Activated T-helper 1 cell treated with anti-CD3 and anti-CD28 coated beads, Interleukin-12 subunit alpha, Interleukin-12 subunit beta, Interleukin-2, Interleukin-4 antibody, amounts not matched to agents 30 ng/mL and 10 ng/mL and 1 ng/mL, durations not matched to agents 14 hours and 24 hours and 36 hours (primary cell): Measurements from ENCODE around the gene DNAH7. TPM values are rescaled to one million over a fixed set of nuclear protein-coding genes. Genes with fewer than 3 reads are reported as not detected.

Source experiments
- DNase-seq: peaks from one replicate; pipeline ENCODE4 v3.0.0; 2021; ENCODE audit warnings: low spot score
- H3K27ac Mint-ChIP-seq: one replicate; pipeline ENCODE4 v1.8.0; 2021; ENCODE audit warnings: mild to moderate bottlenecking, mixed read lengths
- H3K27me3 Mint-ChIP-seq: one replicate; pipeline ENCODE4 v1.8.0; 2022; ENCODE audit warnings: mild to moderate bottlenecking, moderate library complexity, mixed read lengths; ENCODE audit not compliant: insufficient read depth
- H3K36me3 Mint-ChIP-seq: one replicate; pipeline ENCODE4 v1.8.0; 2021; ENCODE audit warnings: low read depth, mixed read lengths
- H3K4me1 Mint-ChIP-seq: one replicate; pipeline ENCODE4 v1.8.0; 2021; ENCODE audit warnings: low read depth, mixed read lengths
- H3K4me3 Mint-ChIP-seq: one replicate; pipeline ENCODE4 v1.8.0; 2021; ENCODE audit warnings: mild to moderate bottlenecking, moderate library complexity, mixed read lengths
- H3K9me3 Mint-ChIP-seq: one replicate; pipeline ENCODE4 v1.8.0; 2021; ENCODE audit warnings: mixed read lengths
- intact Hi-C: fragments of 100-400 bp; cut with micrococcal nuclease; formaldehyde crosslinking; loops from one replicate; pipeline ENCODE4 v1.15.1; 2024
- total RNA-seq: library from RNA; stranded (reverse); gene quantifications from 2 replicates; pipeline ENCODE4 v1.2.3, GENCODE V29; 2022

DNAH7 gene
- total RNA-seq, 1 donor from 2014 or later, result not detected

GRCh38 chr2:196073521-196073920 lies 4.9 kb upstream of the DNAH7 start:
- Mint-ChIP-seq H3K9me3 (no peaks in the 10 kb centered on the region), H3K27me3 (peaks cover 10% of the 10 kb centered on the region), H3K36me3 (no peaks in the 10 kb centered on the region), H3K4me3 (no peak overlapping the region), H3K4me1 (peaks cover 7% of the 10 kb centered on the region), H3K27ac (no peak overlapping the region)
- no peak for DNase-seq
- intact Hi-C loops, result no loop called here

GRCh38 chr2:196067088-196067382 lies 1.6 kb downstream of the DNAH7 start:
- H3K27ac Mint-ChIP-seq, result peak overlapping the region; percentile 16
- peak overlapping the region; percentile 55 for H3K4me3 Mint-ChIP-seq
- no peak for DNase-seq
- intact Hi-C loops, result loop anchor here (2.0 to 10.0 kb wide), 6 partner anchors 492 to 1600 kb away; partner anchors contain the start of gene COQ10B
- H3K4me1 Mint-ChIP-seq, result peaks cover 15% of the 10 kb centered on the region
- H3K9me3 Mint-ChIP-seq, result no peaks in the 10 kb centered on the region
- no peaks in the 10 kb centered on the region for H3K36me3 Mint-ChIP-seq
- H3K27me3 Mint-ChIP-seq, result peaks cover 35% of the 10 kb centered on the region

GRCh38 chr2:196066291-196067087 lies 2.1 kb downstream of the DNAH7 start:
- Mint-ChIP-seq H3K27ac (peak overlapping the region; percentile 16), H3K4me3 (peak overlapping the region; percentile 55), H3K9me3 (no peaks in the 10 kb centered on the region), H3K4me1 (peaks cover 15% of the 10 kb centered on the region), H3K36me3 (no peaks in the 10 kb centered on the region), H3K27me3 (peaks cover 35% of the 10 kb centered on the region)
- intact Hi-C loops, result loop anchor here (2.0 to 10.0 kb wide), 6 partner anchors 492 to 1599 kb away; partner anchors contain the start of gene COQ10B
- no peak for DNase-seq

GRCh38 chr2:196063773-196064172 lies 4.9 kb downstream of the DNAH7 start:
- Mint-ChIP-seq H3K27me3 (peaks cover 25% of the 10 kb centered on the region), H3K36me3 (no peaks in the 10 kb centered on the region), H3K9me3 (no peaks in the 10 kb centered on the region), H3K27ac (no peak overlapping the region), H3K4me3 (no peak overlapping the region), H3K4me1 (peaks cover 15% of the 10 kb centered on the region)
- no peak for DNase-seq
- intact Hi-C loops, result loop anchor here (10.0 kb wide), 1 partner anchor 489 kb away; no protein-coding TSS in a partner anchor

GRCh38 chr2:196059491-196059960 lies 9.1 kb downstream of the DNAH7 start:
- peaks cover 5% of the 10 kb centered on the region for H3K27me3 Mint-ChIP-seq
- no peak for DNase-seq
- intact Hi-C loops, result no loop called here
- H3K9me3 Mint-ChIP-seq, result no peaks in the 10 kb centered on the region
- H3K36me3 Mint-ChIP-seq, result no peaks in the 10 kb centered on the region
- no peak overlapping the region for H3K4me3 Mint-ChIP-seq
- H3K4me1 Mint-ChIP-seq, result no peaks in the 10 kb centered on the region
- H3K27ac Mint-ChIP-seq, result no peak overlapping the region

- Mint-ChIP-seq H3K36me3 (no peaks in the 10 kb centered on the region), H3K27ac (no peak overlapping the region), H3K9me3 (no peaks in the 10 kb centered on the region), H3K4me1 (no peaks in the 10 kb centered on the region), H3K4me3 (no peak overlapping the region), H3K27me3 (no peaks in the 10 kb centered on the region)
- no peak for DNase-seq
- intact Hi-C loops, result no loop called here
These were observed 14.0 kb downstream of the DNAH7 start for GRCh38 chr2:196054631-196055030.

GRCh38 chr2:196046123-196046917 lies 22.3 kb downstream of the DNAH7 start:
- intact Hi-C loops, result no loop called here
- Mint-ChIP-seq H3K9me3 (peaks cover 2% of the 10 kb centered on the region), H3K27ac (no peak overlapping the region), H3K36me3 (no peaks in the 10 kb centered on the region), H3K4me1 (peaks cover 5% of the 10 kb centered on the region), H3K27me3 (peaks cover 12% of the 10 kb centered on the region), H3K4me3 (no peak overlapping the region)
- no peak for DNase-seq

- H3K4me3 Mint-ChIP-seq, result no peak overlapping the region
- peaks cover 6% of the 10 kb centered on the region for H3K27me3 Mint-ChIP-seq
- H3K36me3 Mint-ChIP-seq, result no peaks in the 10 kb centered on the region
- H3K9me3 Mint-ChIP-seq, result peaks cover 26% of the 10 kb centered on the region
- H3K4me1 Mint-ChIP-seq, result peaks cover 5% of the 10 kb centered on the region
- H3K27ac Mint-ChIP-seq, result no peak overlapping the region
- intact Hi-C loops, result no loop called here
- DNase-seq, result no peak
These were observed 26.9 kb downstream of the DNAH7 start for GRCh38 chr2:196041786-196042185.

GRCh38 chr2:196040218-196040617 lies 28.4 kb downstream of the DNAH7 start:
- Mint-ChIP-seq H3K9me3 (peaks cover 26% of the 10 kb centered on the region), H3K27me3 (peaks cover 6% of the 10 kb centered on the region), H3K4me3 (no peak overlapping the region), H3K4me1 (no peaks in the 10 kb centered on the region), H3K27ac (no peak overlapping the region), H3K36me3 (no peaks in the 10 kb centered on the region)
- intact Hi-C loops, result no loop called here
- no peak for DNase-seq

- DNase-seq, result no peak
- Mint-ChIP-seq H3K27me3 (peaks cover 4% of the 10 kb centered on the region), H3K27ac (no peak overlapping the region), H3K4me3 (no peak overlapping the region), H3K9me3 (peaks cover 33% of the 10 kb centered on the region), H3K4me1 (no peaks in the 10 kb centered on the region), H3K36me3 (no peaks in the 10 kb centered on the region)
- intact Hi-C loops, result no loop called here
These were observed 32.2 kb downstream of the DNAH7 start for GRCh38 chr2:196036442-196036841.

GRCh38 chr2:196018037-196018436 lies 50.6 kb downstream of the DNAH7 start:
- intact Hi-C loops, result no loop called here
- H3K27ac Mint-ChIP-seq, result no peak overlapping the region
- H3K4me3 Mint-ChIP-seq, result no peak overlapping the region
- no peaks in the 10 kb centered on the region for H3K36me3 Mint-ChIP-seq
- DNase-seq, result no peak
- no peaks in the 10 kb centered on the region for H3K4me1 Mint-ChIP-seq
- peaks cover 7% of the 10 kb centered on the region for H3K27me3 Mint-ChIP-seq
- H3K9me3 Mint-ChIP-seq, result no peaks in the 10 kb centered on the region

GRCh38 chr2:196012314-196012713 lies 56.3 kb downstream of the DNAH7 start:
- H3K9me3 Mint-ChIP-seq, result no peaks in the 10 kb centered on the region
- no peak overlapping the region for H3K4me3 Mint-ChIP-seq
- H3K36me3 Mint-ChIP-seq, result no peaks in the 10 kb centered on the region
- intact Hi-C loops, result no loop called here
- H3K27ac Mint-ChIP-seq, result no peak overlapping the region
- peaks cover 7% of the 10 kb centered on the region for H3K27me3 Mint-ChIP-seq
- no peaks in the 10 kb centered on the region for H3K4me1 Mint-ChIP-seq
- no peak for DNase-seq

- Mint-ChIP-seq H3K27ac (no peak overlapping the region), H3K4me1 (peaks cover 6% of the 10 kb centered on the region), H3K4me3 (no peak overlapping the region), H3K9me3 (peaks cover 4% of the 10 kb centered on the region), H3K36me3 (no peaks in the 10 kb centered on the region), H3K27me3 (peaks cover 6% of the 10 kb centered on the region)
- intact Hi-C loops, result no loop called here
- DNase-seq, result no peak
These were observed 68.1 kb downstream of the DNAH7 start for GRCh38 chr2:196000551-196000950.
